ENCODE data around the gene ZDHHC3.
"Not testable (repeated sequence)": the region's sequence is repeated elsewhere in the genome, so short reads cannot be mapped to it uniquely, and the experiment has no call there.

Gene ZDHHC3

GRCh38 chr3:44954962-44955361, 21.0 kb downstream of the ZDHHC3 start:
- peaks cover 6% of the 10 kb centered on the region; the same call in 1 of the 2 replicates for H3K79me2 ChIP-seq (ENCODE audit: insufficient read depth, low read length)
- no peak overlapping the region for H3K4me3 ChIP-seq (ENCODE audit: low read length, poor library complexity, severe bottlenecking)
- H3K9me3 ChIP-seq (ENCODE audit: insufficient read depth, low read depth, low read length), result no peaks in the 10 kb centered on the region
- no peaks in the 10 kb centered on the region for H3K9me2 ChIP-seq (replicated peaks; ENCODE audit: low read depth, low read length)
- TF ChIP-seq EZH2phosphoT487 (IDR thresholded peaks at IDR 0.05; ENCODE audit: borderline replicate concordance) (no peak), CTCF (conservative IDR thresholded peaks at IDR 0.05; ENCODE audit: low read length) (no peak)
- H3K4me2 ChIP-seq (ENCODE audit: low read depth, low read length, poor library complexity, severe bottlenecking), result no peak overlapping the region
- H3K9ac ChIP-seq (ENCODE audit: low read depth, low read length, poor library complexity, severe bottlenecking), result no peak overlapping the region
- peaks cover 51% of the 10 kb centered on the region; the same call in 1 of the 2 replicates for H3K36me3 ChIP-seq (ENCODE audit: insufficient read depth, low read length)
- peaks cover 10% of the 10 kb centered on the region for H3K4me1 ChIP-seq (ENCODE audit: insufficient read depth, low read length, poor library complexity, severe bottlenecking)
- H4K20me1 ChIP-seq (ENCODE audit: insufficient read depth, low read length, poor library complexity, severe bottlenecking), result peaks cover 10% of the 10 kb centered on the region
- H3F3A ChIP-seq (ENCODE audit: low read depth), result no peaks in the 10 kb centered on the region
- H3K27me3 ChIP-seq (ENCODE audit: insufficient read depth, low read length, poor library complexity, severe bottlenecking), result no peaks in the 10 kb centered on the region
- H2AFZ ChIP-seq (ENCODE audit: low read length), result no peak overlapping the region

DNA sequence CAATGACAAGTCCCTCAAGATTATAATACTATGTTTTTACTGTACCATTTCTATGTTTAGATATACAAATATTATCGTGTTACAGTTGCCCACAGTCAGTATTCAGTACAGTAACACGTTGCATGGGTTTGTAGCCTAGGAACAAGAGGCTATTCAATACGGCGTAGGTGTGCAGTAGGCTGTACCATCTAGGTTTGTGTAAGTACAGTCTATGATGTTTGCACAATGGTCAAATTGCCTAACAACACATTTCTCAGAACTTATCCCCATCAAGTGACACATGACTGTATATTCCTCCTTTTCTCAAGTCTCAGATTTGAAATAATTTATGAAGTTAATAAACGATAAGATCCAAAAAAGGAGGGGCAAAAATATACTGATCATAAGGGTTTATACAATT, 21.7 kb downstream of the ZDHHC3 start:
- H4K20me1 ChIP-seq (ENCODE audit: insufficient read depth, low read length, poor library complexity, severe bottlenecking), result peaks cover 15% of the 10 kb centered on the region
- peaks cover 10% of the 10 kb centered on the region for H3K4me1 ChIP-seq (ENCODE audit: insufficient read depth, low read length, poor library complexity, severe bottlenecking)
- H3K9ac ChIP-seq (ENCODE audit: low read depth, low read length, poor library complexity, severe bottlenecking), result no peak overlapping the region
- no peaks in the 10 kb centered on the region for H3K9me3 ChIP-seq (ENCODE audit: insufficient read depth, low read depth, low read length)
- no peak for TF ChIP-seq EZH2phosphoT487 (IDR thresholded peaks at IDR 0.05; ENCODE audit: borderline replicate concordance)
- no peaks in the 10 kb centered on the region for H3F3A ChIP-seq (ENCODE audit: low read depth)
- H3K9me2 ChIP-seq (replicated peaks; ENCODE audit: low read depth, low read length), result no peaks in the 10 kb centered on the region
- H3K79me2 ChIP-seq (ENCODE audit: insufficient read depth, low read length), result no peaks in the 10 kb centered on the region
- no peaks in the 10 kb centered on the region for H3K27me3 ChIP-seq (ENCODE audit: insufficient read depth, low read length, poor library complexity, severe bottlenecking)
- no peak overlapping the region for H2AFZ ChIP-seq (ENCODE audit: low read length)
- no peak overlapping the region for H3K4me2 ChIP-seq (ENCODE audit: low read depth, low read length, poor library complexity, severe bottlenecking)
- H3K36me3 ChIP-seq (ENCODE audit: insufficient read depth, low read length), result peaks cover 50% of the 10 kb centered on the region; the same call in 1 of the 2 replicates
- H3K4me3 ChIP-seq (ENCODE audit: low read length, poor library complexity, severe bottlenecking), result no peak overlapping the region

DNA sequence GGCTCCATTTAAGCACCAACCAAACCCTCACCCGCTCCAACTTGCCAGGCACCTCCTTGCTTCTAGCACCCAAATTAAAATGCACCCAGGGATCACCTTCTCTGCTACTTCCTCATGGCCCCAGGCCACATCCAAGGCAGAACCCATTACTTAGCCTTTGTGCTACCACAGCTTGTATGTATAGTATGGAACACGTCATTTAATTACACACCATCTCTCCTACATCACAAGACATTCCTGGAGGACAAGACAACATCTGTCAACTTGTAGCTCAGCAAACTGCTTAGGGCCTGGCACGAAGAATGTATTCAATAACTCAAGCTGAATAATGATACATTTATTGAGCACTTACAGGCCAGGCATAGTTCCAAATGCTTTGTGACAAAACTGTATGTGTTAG, 23.3 kb downstream of the ZDHHC3 start:
- Histone ChIP-seq H3K36me3 (ENCODE audit: insufficient read depth, low read length) (peaks cover 34% of the 10 kb centered on the region; the same call in 1 of the 2 replicates), H3F3A (ENCODE audit: low read depth) (no peaks in the 10 kb centered on the region), H3K4me3 (ENCODE audit: low read length, poor library complexity, severe bottlenecking) (no peak overlapping the region), H3K4me1 (ENCODE audit: insufficient read depth, low read length, poor library complexity, severe bottlenecking) (peaks cover 10% of the 10 kb centered on the region), H3K9ac (ENCODE audit: low read depth, low read length, poor library complexity, severe bottlenecking) (no peak overlapping the region), H2AFZ (ENCODE audit: low read length) (no peak overlapping the region), H3K9me3 (ENCODE audit: insufficient read depth, low read depth, low read length) (no peaks in the 10 kb centered on the region), H3K27me3 (ENCODE audit: insufficient read depth, low read length, poor library complexity, severe bottlenecking) (no peaks in the 10 kb centered on the region), H4K20me1 (ENCODE audit: insufficient read depth, low read length, poor library complexity, severe bottlenecking) (peaks cover 16% of the 10 kb centered on the region), H3K9me2 (replicated peaks; ENCODE audit: low read depth, low read length) (no peaks in the 10 kb centered on the region), H3K79me2 (ENCODE audit: insufficient read depth, low read length) (peaks cover 6% of the 10 kb centered on the region; the same call in 1 of the 2 replicates), H3K4me2 (ENCODE audit: low read depth, low read length, poor library complexity, severe bottlenecking) (no peak overlapping the region)
- TF ChIP-seq CTCF (conservative IDR thresholded peaks at IDR 0.05; ENCODE audit: low read length), result no peak
- TF ChIP-seq EZH2phosphoT487 (IDR thresholded peaks at IDR 0.05; ENCODE audit: borderline replicate concordance), result no peak

DNA sequence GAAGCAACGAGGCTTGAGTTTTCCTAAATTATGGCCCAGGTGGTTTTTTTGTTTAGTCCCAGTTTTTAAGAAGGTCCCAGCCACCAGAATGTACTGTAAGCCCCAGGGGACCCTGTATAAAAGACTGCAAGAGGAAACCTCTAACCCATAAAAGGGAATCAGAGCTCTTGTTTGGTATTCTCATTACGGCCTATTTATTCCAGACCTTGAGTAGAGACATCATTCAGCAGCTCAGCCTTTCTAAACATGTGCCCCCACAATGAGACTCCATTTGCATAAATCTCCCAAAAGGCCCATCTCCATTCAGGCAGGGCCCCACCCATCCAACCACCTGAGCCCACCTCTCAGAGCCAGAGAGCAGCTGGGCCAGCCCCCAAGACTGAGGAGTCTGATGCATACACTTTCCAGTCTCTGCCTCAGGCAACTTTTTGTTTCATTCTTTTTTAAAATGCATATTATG, 25.7 kb downstream of the ZDHHC3 start:
- Histone ChIP-seq H3K27me3 (ENCODE audit: insufficient read depth, low read length, poor library complexity, severe bottlenecking) (no peaks in the 10 kb centered on the region), H2AFZ (ENCODE audit: low read length) (no peak overlapping the region), H3K9me3 (ENCODE audit: insufficient read depth, low read depth, low read length) (no peaks in the 10 kb centered on the region), H3K4me3 (ENCODE audit: low read length, poor library complexity, severe bottlenecking) (no peak overlapping the region), H4K20me1 (ENCODE audit: insufficient read depth, low read length, poor library complexity, severe bottlenecking) (peaks cover 16% of the 10 kb centered on the region), H3K4me2 (ENCODE audit: low read depth, low read length, poor library complexity, severe bottlenecking) (no peak overlapping the region), H3K4me1 (ENCODE audit: insufficient read depth, low read length, poor library complexity, severe bottlenecking) (peaks cover 10% of the 10 kb centered on the region), H3K36me3 (ENCODE audit: insufficient read depth, low read length) (peaks cover 17% of the 10 kb centered on the region; the same call in 1 of the 2 replicates), H3K9ac (ENCODE audit: low read depth, low read length, poor library complexity, severe bottlenecking) (no peak overlapping the region), H3F3A (ENCODE audit: low read depth) (no peaks in the 10 kb centered on the region), H3K9me2 (replicated peaks; ENCODE audit: low read depth, low read length) (no peaks in the 10 kb centered on the region), H3K79me2 (ENCODE audit: insufficient read depth, low read length) (peaks cover 6% of the 10 kb centered on the region; the same call in 1 of the 2 replicates)
- no peak for TF ChIP-seq CTCF (conservative IDR thresholded peaks at IDR 0.05; ENCODE audit: low read length)
- TF ChIP-seq EZH2phosphoT487 (IDR thresholded peaks at IDR 0.05; ENCODE audit: borderline replicate concordance), result no peak

GRCh38 chr3:44949770-44950169, 26.2 kb downstream of the ZDHHC3 start:
- not testable (repeated sequence) for H3K27me3 ChIP-seq (ENCODE audit: insufficient read depth, low read length, poor library complexity, severe bottlenecking); H3K4me3 ChIP-seq (ENCODE audit: low read length, poor library complexity, severe bottlenecking); H3F3A ChIP-seq (ENCODE audit: low read depth); H3K9ac ChIP-seq (ENCODE audit: low read depth, low read length, poor library complexity, severe bottlenecking); H3K79me2 ChIP-seq (ENCODE audit: insufficient read depth, low read length); H3K9me3 ChIP-seq (ENCODE audit: insufficient read depth, low read depth, low read length); H2AFZ ChIP-seq (ENCODE audit: low read length); H3K4me2 ChIP-seq (ENCODE audit: low read depth, low read length, poor library complexity, severe bottlenecking); H3K9me2 ChIP-seq (replicated peaks; ENCODE audit: low read depth, low read length)
- H4K20me1 ChIP-seq (ENCODE audit: insufficient read depth, low read length, poor library complexity, severe bottlenecking), result peaks cover 16% of the 10 kb centered on the region
- peaks cover 21% of the 10 kb centered on the region; the same call in 1 of the 2 replicates for H3K36me3 ChIP-seq (ENCODE audit: insufficient read depth, low read length)
- peaks cover 10% of the 10 kb centered on the region for H3K4me1 ChIP-seq (ENCODE audit: insufficient read depth, low read length, poor library complexity, severe bottlenecking)

All from Loucy (cell line).